Lower lobe of right lung (tissue), 2 donors: ENCODE data around the gene PRR29. TPM values are rescaled to one million over a fixed set of nuclear protein-coding genes. Genes with fewer than 3 reads are reported as not detected.

Experiments used
- ATAC-seq, 2 donors: fragments of 200-7000 bp; cut with Tn5 transposase; one replicate each; pipeline ENCODE4 v1.9.1; 2020 to 2022; ENCODE audit warnings: mild to moderate bottlenecking in 2 of 2, moderate library complexity in 2 of 2
- DNase-seq: peaks from one replicate; pipeline ENCODE4 v3.0.0-alpha.2; 2020
- H3K27ac ChIP-seq: fragments of 200-600 bp; one replicate; pipeline ENCODE4 v1.8.0; 2022
- H3K27me3 ChIP-seq: fragments of 200-600 bp; one replicate; pipeline ENCODE4 v1.8.0; 2022; ENCODE audit warnings: low read depth
- H3K36me3 ChIP-seq: fragments of 200-600 bp; one replicate; pipeline ENCODE4 v1.8.0; 2022; ENCODE audit warnings: mild to moderate bottlenecking
- H3K4me1 ChIP-seq: fragments of 200-600 bp; one replicate; pipeline ENCODE4 v1.8.0; 2022
- H3K4me3 ChIP-seq: fragments of 200-600 bp; one replicate; pipeline ENCODE4 v1.8.0; 2022; ENCODE audit warnings: mild to moderate bottlenecking
- H3K9me3 ChIP-seq: fragments of 200-600 bp; one replicate; pipeline ENCODE4 v1.8.0; 2022
- CTCF ChIP-seq: fragments of 200-600 bp; IDR thresholded peaks from one replicate; pipeline ENCODE4 v1.8.0; 2022; ENCODE audit warnings: antibody characterized with exemption, mild to moderate bottlenecking
- intact Hi-C: fragments of 100-400 bp; cut with DNase I; formaldehyde crosslinking; loops from one replicate; pipeline ENCODE4 v1.11.0; 2022
- total RNA-seq: library from RNA; stranded (reverse); fragmentation: NEBNext Ultra II Directional; extraction: Animal tissue kit (Norgen Biotek cat#: 25700); gene quantifications from one replicate; pipeline ENCODE4 v1.2.1, GENCODE V29; 2021
- donor health status: DM: no; HTN: yes; CAD: no; lungs with severe emphysema.

The PRR29 gene
- total RNA-seq, 1 donor from 2014 or later = 11.3 TPM

- Histone ChIP-seq H3K9me3 (no peaks in the 10 kb centered on the region), H3K4me3 (no peak overlapping the region), H3K4me1 (no peaks in the 10 kb centered on the region), H3K27me3 (no peaks in the 10 kb centered on the region), H3K27ac (no peak overlapping the region), H3K36me3 (no peaks in the 10 kb centered on the region)
- DNase-seq = no peak
- ATAC-seq = no peak
- TF ChIP-seq CTCF = no peak
- intact Hi-C loops = no loop called here
These were observed 42.9 kb upstream of the PRR29 start for GRCh38 chr17:63955232-63955631.

GRCh38 chr17:63955791-63956190 lies 42.4 kb upstream of the PRR29 start:
- H3K4me3 ChIP-seq = no peak overlapping the region
- H3K27ac ChIP-seq = no peak overlapping the region
- H3K9me3 ChIP-seq = no peaks in the 10 kb centered on the region
- H3K36me3 ChIP-seq = no peaks in the 10 kb centered on the region
- no peak for TF ChIP-seq CTCF
- H3K27me3 ChIP-seq = no peaks in the 10 kb centered on the region
- intact Hi-C loops = no loop called here
- H3K4me1 ChIP-seq = no peaks in the 10 kb centered on the region
- DNase-seq (no peak), ATAC-seq (no peak)

- no peaks in the 10 kb centered on the region for H3K36me3 ChIP-seq
- no peak overlapping the region for H3K27ac ChIP-seq
- no peaks in the 10 kb centered on the region for H3K4me1 ChIP-seq
- intact Hi-C loops = no loop called here
- no peak overlapping the region for H3K4me3 ChIP-seq
- ATAC-seq (no peak), DNase-seq (no peak)
- TF ChIP-seq CTCF = no peak
- H3K27me3 ChIP-seq = no peaks in the 10 kb centered on the region
- no peaks in the 10 kb centered on the region for H3K9me3 ChIP-seq
These were observed 41.7 kb upstream of the PRR29 start for GRCh38 chr17:63956296-63956920.

GRCh38 chr17:63960006-63960405 lies 38.1 kb upstream of the PRR29 start:
- Histone ChIP-seq H3K4me1 (peaks cover 5% of the 10 kb centered on the region), H3K27ac (no peak overlapping the region)

GRCh38 chr17:63960430-63960829 lies 37.7 kb upstream of the PRR29 start:
- Histone ChIP-seq H3K4me1 (peaks cover 5% of the 10 kb centered on the region), H3K36me3 (no peaks in the 10 kb centered on the region), H3K9me3 (no peaks in the 10 kb centered on the region), H3K27ac (no peak overlapping the region), H3K4me3 (no peak overlapping the region), H3K27me3 (no peaks in the 10 kb centered on the region)
- intact Hi-C loops = no loop called here
- no peak for DNase-seq
- no peak for TF ChIP-seq CTCF
- no peak for ATAC-seq

More at GRCh38 chr17:63960006-63960405, 38.1 kb upstream of the PRR29 start:
- no peak for TF ChIP-seq CTCF
- H3K4me3 ChIP-seq = no peak overlapping the region
- no peaks in the 10 kb centered on the region for H3K9me3 ChIP-seq
- DNase-seq (no peak), ATAC-seq (no peak)
- no peaks in the 10 kb centered on the region for H3K27me3 ChIP-seq
- intact Hi-C loops = no loop called here
- H3K36me3 ChIP-seq = no peaks in the 10 kb centered on the region
